Measurements from ENCODE around the gene KCNMB3.

- TF ChIP-seq POLR2A (IDR thresholded peaks at IDR 0.05; ENCODE audit: low read length): no peak
- no peak for TF ChIP-seq GATA1 (IDR thresholded peaks at IDR 0.05; ENCODE audit: low read depth, low read length)
These were observed 25.8 kb upstream of the KCNMB3 start for GRCh38 chr3:179276743-179277142.

Data from erythroblast (primary cell).